ENCODE data around the gene COMMD1. TPM values are rescaled to one million over a fixed set of nuclear protein-coding genes. Genes with fewer than 3 reads are reported as not detected.
"Not testable (repeated sequence)": the region's sequence is repeated elsewhere in the genome, so short reads cannot be mapped to it uniquely, and the experiment has no call there.

Gene COMMD1
- polyA plus RNA-seq, 3 donors from 2014 or later, result 69.3 to 82.1 (median 78.9) TPM

DNA sequence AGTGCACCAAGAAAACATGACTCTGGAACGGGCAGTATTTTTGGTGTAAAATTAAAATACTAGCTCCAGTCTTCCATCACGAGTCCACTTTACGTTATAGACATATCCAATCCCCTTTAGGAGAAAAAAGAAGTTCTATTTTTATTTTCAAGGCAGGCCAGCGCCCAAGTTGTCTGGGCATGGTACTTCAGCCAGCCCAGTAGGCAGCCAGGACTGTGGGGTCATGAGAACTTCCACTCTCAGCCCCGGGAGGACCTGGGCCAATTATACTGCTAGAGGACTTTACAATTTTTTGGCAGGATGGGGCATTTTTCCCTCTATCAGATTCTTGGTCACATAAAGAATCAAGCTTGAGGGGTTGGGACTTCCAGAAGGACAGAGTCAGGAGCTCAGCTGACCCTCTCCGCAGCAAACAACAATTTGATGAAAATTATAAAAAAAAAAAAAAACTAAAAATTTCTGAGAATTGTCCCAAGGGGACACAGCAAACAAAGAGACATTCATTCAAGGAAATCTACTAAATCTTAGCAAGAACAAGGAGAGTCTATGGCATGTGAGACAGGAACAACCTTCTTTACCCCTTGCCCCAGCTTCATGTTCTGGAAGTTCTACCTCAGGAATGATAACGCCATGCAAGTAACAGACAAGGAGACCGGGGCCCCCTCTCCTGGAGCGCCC, 253.1 kb downstream of the COMMD1 start:
- DNase-seq, result no peak
- peaks cover 5 to 9% (median 7%) of the 10 kb centered on the region in 3 donors for H3K36me3 Mint-ChIP-seq
- peaks cover 0 to 2% (median 0%) of the 10 kb centered on the region in 6 donors for H3K9me3 Mint-ChIP-seq
- no peaks in the 10 kb centered on the region for H3K4me1 Mint-ChIP-seq
- no peak overlapping the region for H3K27ac Mint-ChIP-seq
- H3K4me3 Mint-ChIP-seq, result no peak overlapping the region
- H3K27me3 Mint-ChIP-seq (ENCODE audit: low read depth in 3 of 3), result peaks cover 0 to 2% (median 0%) of the 10 kb centered on the region in 3 donors

- H3K27me3 Mint-ChIP-seq (ENCODE audit: low read depth in 3 of 3); H3K4me1 Mint-ChIP-seq; H3K27ac Mint-ChIP-seq; DNase-seq; H3K36me3 Mint-ChIP-seq; H3K4me3 Mint-ChIP-seq; H3K9me3 Mint-ChIP-seq: not testable (repeated sequence)
These were observed 255.2 kb downstream of the COMMD1 start for GRCh38 chr2:62160691-62161090.

DNA sequence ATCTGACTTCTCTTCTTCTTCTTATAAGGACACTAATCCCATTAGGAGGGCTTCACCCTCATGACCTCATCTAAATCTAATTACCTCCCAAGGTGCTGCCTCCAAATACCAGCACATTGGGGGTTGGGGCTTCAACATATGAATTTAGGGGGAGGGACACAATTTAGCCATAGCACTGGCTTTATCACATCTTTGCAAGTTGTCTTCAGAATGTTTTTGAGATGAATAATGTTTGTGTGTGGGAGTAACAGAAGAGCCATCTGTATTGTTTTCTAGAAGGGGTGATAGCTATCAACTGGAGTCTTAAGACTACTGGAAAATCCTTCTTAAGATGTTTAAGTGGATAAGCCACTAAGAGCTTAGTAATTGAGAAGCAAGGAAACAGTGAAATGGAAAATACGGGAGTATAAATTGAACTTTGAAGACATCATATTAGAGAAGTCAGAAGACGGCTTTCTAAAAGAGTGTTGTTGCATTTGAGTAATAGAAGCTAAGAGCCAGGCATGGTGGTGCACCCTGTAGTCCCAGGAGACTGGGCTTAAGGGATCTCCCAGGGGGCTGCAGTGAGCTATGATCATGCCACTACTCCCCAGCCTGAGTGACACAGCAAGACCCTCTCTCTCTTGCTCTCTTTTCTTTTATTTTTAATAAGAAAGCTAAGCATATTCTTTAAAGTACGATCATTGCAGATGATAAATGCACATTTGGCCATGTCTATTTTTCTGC, 257.8 kb downstream of the COMMD1 start:
- Mint-ChIP-seq H3K4me1 (no peaks in the 10 kb centered on the region), H3K9me3 (no peaks in the 10 kb centered on the region), H3K36me3 (no peaks in the 10 kb centered on the region), H3K27me3 (ENCODE audit: low read depth in 3 of 3) (peaks cover 0 to 3% (median 2%) of the 10 kb centered on the region in 3 donors), H3K4me3 (no peak overlapping the region), H3K27ac (no peak overlapping the region)
- DNase-seq, result no peak

DNA sequence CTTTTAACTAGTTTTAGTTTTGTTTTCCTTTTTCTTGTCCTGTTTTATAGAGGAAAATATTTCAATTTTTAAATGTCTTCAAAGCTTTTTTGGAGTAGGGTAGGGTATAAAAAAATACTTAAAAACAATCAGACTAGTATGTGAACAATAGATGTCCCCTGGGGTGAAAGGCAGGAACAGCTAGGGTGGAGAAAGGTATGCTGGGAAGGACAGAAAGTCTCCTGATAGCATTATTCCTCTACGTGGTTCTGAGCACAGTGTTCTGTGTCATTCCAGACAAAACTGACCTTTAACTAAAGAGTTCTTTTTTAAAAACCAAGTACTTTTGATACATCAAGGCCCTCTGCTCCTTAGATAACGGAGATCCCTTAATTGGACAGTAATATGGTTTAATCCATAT, 258.4 kb downstream of the COMMD1 start:
- Mint-ChIP-seq H3K9me3 (no peaks in the 10 kb centered on the region), H3K4me3 (no peak overlapping the region), H3K4me1 (no peaks in the 10 kb centered on the region), H3K27ac (no peak overlapping the region), H3K27me3 (ENCODE audit: low read depth in 3 of 3) (peaks cover 0 to 3% (median 2%) of the 10 kb centered on the region in 3 donors), H3K36me3 (no peaks in the 10 kb centered on the region)
- DNase-seq, result no peak

GRCh38 chr2:62175728-62176127, 270.3 kb downstream of the COMMD1 start:
- H3K4me1 Mint-ChIP-seq, result no peaks in the 10 kb centered on the region
- H3K27ac Mint-ChIP-seq, result no peak overlapping the region
- no peaks in the 10 kb centered on the region for H3K9me3 Mint-ChIP-seq
- H3K4me3 Mint-ChIP-seq, result no peak overlapping the region
- no peaks in the 10 kb centered on the region for H3K36me3 Mint-ChIP-seq
- no peak for DNase-seq
- peaks cover 0 to 2% (median 0%) of the 10 kb centered on the region in 3 donors for H3K27me3 Mint-ChIP-seq (ENCODE audit: low read depth in 3 of 3)

- Mint-ChIP-seq H3K9me3 (no peaks in the 10 kb centered on the region), H3K4me3 (no peak overlapping the region), H3K27ac (no peak overlapping the region), H3K4me1 (no peaks in the 10 kb centered on the region), H3K36me3 (no peaks in the 10 kb centered on the region), H3K27me3 (ENCODE audit: low read depth in 3 of 3) (peaks cover 0 to 2% (median 0%) of the 10 kb centered on the region in 3 donors)
- DNase-seq, result no peak
These were observed 271.3 kb downstream of the COMMD1 start for GRCh38 chr2:62176801-62177200.

DNA sequence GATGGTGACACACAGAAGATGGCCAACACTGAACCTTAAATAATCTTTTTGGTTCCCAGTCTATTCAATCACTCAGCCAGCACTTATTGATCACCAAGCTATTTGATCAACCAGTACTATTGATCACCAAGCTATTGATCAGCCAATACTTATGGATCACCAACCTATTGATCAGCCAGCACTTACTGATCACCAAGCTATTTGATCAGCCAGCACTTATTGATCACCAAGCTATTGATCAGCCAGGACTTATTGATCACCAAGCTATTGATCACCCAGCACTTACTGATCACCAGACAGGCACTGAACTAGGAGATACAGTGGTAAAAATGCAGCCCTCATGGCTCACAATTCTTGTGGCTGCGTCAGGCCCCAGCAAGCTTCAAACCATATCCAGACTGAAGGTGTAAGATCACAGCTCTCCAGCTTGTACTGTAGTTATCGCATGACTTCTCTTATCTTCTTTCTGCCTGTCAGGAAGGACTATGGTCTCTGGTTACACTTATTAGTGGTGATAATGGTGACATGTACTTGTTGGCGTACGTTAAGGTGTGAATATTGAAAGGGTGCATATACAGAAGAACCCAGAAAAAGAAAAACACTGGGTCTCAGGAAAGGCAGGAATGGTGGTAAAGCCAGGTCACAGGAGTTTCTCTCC, 272.0 kb downstream of the COMMD1 start:
- H3K4me3 Mint-ChIP-seq, result no peak overlapping the region
- H3K27me3 Mint-ChIP-seq (ENCODE audit: low read depth in 3 of 3), result peaks cover 0 to 2% (median 0%) of the 10 kb centered on the region in 3 donors
- no peaks in the 10 kb centered on the region for H3K36me3 Mint-ChIP-seq
- H3K9me3 Mint-ChIP-seq, result no peaks in the 10 kb centered on the region
- H3K4me1 Mint-ChIP-seq, result no peaks in the 10 kb centered on the region
- H3K27ac Mint-ChIP-seq, result no peak overlapping the region
- no peak for DNase-seq

DNA sequence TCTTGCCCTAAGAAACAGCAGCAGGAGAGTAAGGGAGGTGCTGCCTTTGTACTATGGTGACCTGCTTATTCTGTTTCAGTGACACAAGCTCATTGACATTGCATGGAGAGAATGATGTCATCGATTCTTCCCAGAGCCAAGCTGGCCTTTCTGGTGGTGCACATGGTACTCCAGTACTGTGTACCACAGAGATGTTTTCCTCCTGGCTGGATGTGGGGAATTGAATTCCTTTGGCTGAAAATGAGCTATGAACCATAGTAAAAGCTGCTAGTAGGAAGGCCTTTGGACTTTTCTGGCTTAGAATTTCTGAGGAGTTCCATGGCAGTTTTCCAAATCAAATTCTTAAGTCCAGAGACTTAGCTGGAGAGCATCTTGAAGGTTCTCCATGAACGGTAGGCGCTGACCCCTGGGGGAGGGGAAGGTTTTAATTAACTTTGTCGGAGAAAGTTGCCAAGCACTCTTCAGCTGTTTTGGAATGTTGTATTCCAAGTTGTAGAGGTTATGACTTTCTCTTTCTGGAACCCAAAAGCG, 273.3 kb downstream of the COMMD1 start:
- no peaks in the 10 kb centered on the region for H3K36me3 Mint-ChIP-seq
- H3K4me3 Mint-ChIP-seq, result no peak overlapping the region
- H3K27me3 Mint-ChIP-seq (ENCODE audit: low read depth in 3 of 3), result peaks cover 0 to 2% (median 0%) of the 10 kb centered on the region in 3 donors
- no peaks in the 10 kb centered on the region for H3K9me3 Mint-ChIP-seq
- H3K4me1 Mint-ChIP-seq, result no peaks in the 10 kb centered on the region
- no peak for DNase-seq
- no peak overlapping the region for H3K27ac Mint-ChIP-seq

- Mint-ChIP-seq H3K4me1 (no peaks in the 10 kb centered on the region), H3K4me3 (no peak overlapping the region), H3K27me3 (ENCODE audit: low read depth in 3 of 3) (no peaks in the 10 kb centered on the region), H3K36me3 (no peaks in the 10 kb centered on the region), H3K27ac (no peak overlapping the region), H3K9me3 (no peaks in the 10 kb centered on the region)
- no peak for DNase-seq
These were observed 275.5 kb downstream of the COMMD1 start for GRCh38 chr2:62180975-62181374.

GRCh38 chr2:62181843-62182242, 276.4 kb downstream of the COMMD1 start:
- no peak overlapping the region for H3K4me3 Mint-ChIP-seq

GRCh38 chr2:62184512-62185230, 279.2 kb downstream of the COMMD1 start:
- no peak overlapping the region for H3K4me3 Mint-ChIP-seq
- no peaks in the 10 kb centered on the region for H3K9me3 Mint-ChIP-seq
- H3K4me1 Mint-ChIP-seq, result no peaks in the 10 kb centered on the region
- peaks cover 0 to 2% (median 1%) of the 10 kb centered on the region in 3 donors for H3K27me3 Mint-ChIP-seq (ENCODE audit: low read depth in 3 of 3)
- no peak for DNase-seq
- H3K36me3 Mint-ChIP-seq, result no peaks in the 10 kb centered on the region
- no peak overlapping the region for H3K27ac Mint-ChIP-seq

More at GRCh38 chr2:62181843-62182242, 276.4 kb downstream of the COMMD1 start:
- Mint-ChIP-seq H3K27me3 (ENCODE audit: low read depth in 3 of 3) (no peaks in the 10 kb centered on the region), H3K27ac (no peak overlapping the region), H3K4me1 (no peaks in the 10 kb centered on the region), H3K9me3 (no peaks in the 10 kb centered on the region), H3K36me3 (no peaks in the 10 kb centered on the region)
- DNase-seq, result no peak
